GM21390 (cell line): ENCODE results near the gene DDAH1.

ENCODE experiments used
- ATAC-seq: cut with Tn5 transposase; IDR thresholded peaks from one replicate; pipeline ENCODE4 v1.9.1; 2021; ENCODE audit not compliant: unreplicated experiment

Gene DDAH1

GRCh38 chr1:85333186-85333585 is 131.8 kb downstream of the DDAH1 start:
- ATAC-seq = no peak

GRCh38 chr1:85332575-85332974 is 132.4 kb downstream of the DDAH1 start:
- no peak for ATAC-seq

GRCh38 chr1:85330711-85331290 is 134.2 kb downstream of the DDAH1 start:
- no peak for ATAC-seq

- ATAC-seq = no peak
These were observed 134.7 kb downstream of the DDAH1 start for GRCh38 chr1:85330214-85330631.

GRCh38 chr1:85328713-85329397 is 136.1 kb downstream of the DDAH1 start:
- no peak for ATAC-seq

GRCh38 chr1:85327759-85328158 is 137.2 kb downstream of the DDAH1 start:
- ATAC-seq = no peak

GRCh38 chr1:85326851-85327250 is 138.1 kb downstream of the DDAH1 start:
- no peak for ATAC-seq

GRCh38 chr1:85326336-85326735 is 138.6 kb downstream of the DDAH1 start:
- no peak for ATAC-seq

GRCh38 chr1:85325920-85326319 is 139.0 kb downstream of the DDAH1 start:
- ATAC-seq = no peak

- ATAC-seq = no peak
These were observed 141.2 kb downstream of the DDAH1 start for GRCh38 chr1:85323770-85324169.

GRCh38 chr1:85322655-85323054 is 142.3 kb downstream of the DDAH1 start:
- no peak for ATAC-seq

GRCh38 chr1:85321237-85321964 is 143.6 kb downstream of the DDAH1 start:
- no peak for ATAC-seq

- no peak for ATAC-seq
These were observed 144.4 kb downstream of the DDAH1 start for GRCh38 chr1:85320371-85321131.

GRCh38 chr1:85319931-85320330 is 145.0 kb downstream of the DDAH1 start:
- no peak for ATAC-seq

GRCh38 chr1:85319491-85319890 is 145.5 kb downstream of the DDAH1 start:
- no peak for ATAC-seq

- no peak for ATAC-seq
These were observed 146.7 kb downstream of the DDAH1 start for GRCh38 chr1:85318217-85318616.

GRCh38 chr1:85317560-85317959 is 147.4 kb downstream of the DDAH1 start:
- ATAC-seq = no peak

- ATAC-seq = no peak
These were observed 148.6 kb downstream of the DDAH1 start for GRCh38 chr1:85316321-85316720.

- ATAC-seq = no peak
These were observed 149.2 kb downstream of the DDAH1 start for GRCh38 chr1:85315789-85316188.

GRCh38 chr1:85314726-85315125 is 150.2 kb downstream of the DDAH1 start:
- ATAC-seq = no peak

GRCh38 chr1:85313888-85314696 is 150.9 kb downstream of the DDAH1 start:
- no peak for ATAC-seq
